Gastrocnemius medialis (tissue), 4 donors: ENCODE data around the gene RIMBP2. TPM values are rescaled to one million over a fixed set of nuclear protein-coding genes. Genes with fewer than 3 reads are reported as not detected.

Experiments used
- ATAC-seq, 2 donors: fragments of 150-250 bp; one replicate each; pipeline ENCODE4 v1.9.1; 2016
- DNase-seq, 2 donors: peaks; one replicate each; pipeline ENCODE4 v3.0.0-alpha.2; 2019
- H3K27ac ChIP-seq, 4 donors: fragments of 200-600 bp; sonication (generic); 1 replicate in 1 of 4; 2 replicates in 3 of 4; pipeline ENCODE4 v1.5.1; 2016 to 2018; ENCODE audit warnings: mild to moderate bottlenecking in 2 of 4, moderate library complexity in 1 of 4
- H3K27me3 ChIP-seq, 3 donors: fragments of 200-600 bp; sonication (generic) in 2 of 3; 1 replicate in 1 of 3; 2 replicates in 2 of 3; pipeline versions ENCODE4 v1.5.1 to v1.6.0; 2016 to 2019; ENCODE audit warnings: mild to moderate bottlenecking in 1 of 3, moderate library complexity in 1 of 3
- H3K36me3 ChIP-seq, 2 donors: fragments of 200-600 bp; sonication (generic) in 1 of 2; one replicate each; pipeline ENCODE4 v1.5.1; 2017 to 2018
- H3K4me1 ChIP-seq, 2 donors: fragments of 200-600 bp; sonication (generic) in 1 of 2; one replicate each; pipeline ENCODE4 v1.5.1; 2016 to 2017; ENCODE audit warnings: mild to moderate bottlenecking in 2 of 2
- H3K4me3 ChIP-seq, 4 donors: fragments of 200-600 bp; sonication (generic) in 3 of 4; 1 replicate in 1 of 4; 2 replicates in 3 of 4; pipeline ENCODE4 v1.5.1; 2016 to 2019; ENCODE audit warnings: mild to moderate bottlenecking in 2 of 4
- H3K9me3 ChIP-seq, 3 donors: fragments of 200-600 bp; sonication (generic) in 2 of 3; 1 replicate in 1 of 3; 2 replicates in 2 of 3; pipeline ENCODE4 v1.5.1; 2016 to 2019
- POLR2A ChIP-seq, 2 donors: fragments of 450-650 bp; IDR thresholded peaks; one replicate each; pipeline ENCODE4 v1.6.1; 2017; ENCODE audit warnings: antibody characterized with exemption in 2 of 2, mild to moderate bottlenecking in 2 of 2, moderate library complexity in 2 of 2
- in situ Hi-C, 4 donors: fragments of 200-750 bp; cut with MboI; loops; one replicate each; pipeline versions ENCODE4 v1.15.0 to v1.8.0; 2017; ENCODE audit warnings: low sequenced_read_pairs in 4 of 4
- intact Hi-C: fragments of 100-400 bp; cut with DNase I; formaldehyde crosslinking; loops from one replicate; pipeline ENCODE4 v1.15.1; 2023; ENCODE audit warnings: low total_unique reads
- total RNA-seq, 4 donors: library from RNA; depleted of rRNA; stranded (reverse); fragments of >200 nt; gene quantifications; one replicate each; pipeline versions ENCODE4 v1.1.0 to v1.2.3, GENCODE V29; 2016
- TF ChIP-seq, protein P1 (sequence below), 5 experiments: fragments of 450-650 bp in 3 of 5; fragments of 200-600 bp in 2 of 5; sonication (generic) in 2 of 5; IDR thresholded peaks in 4 of 5; conservative IDR thresholded peaks in 1 of 5; 1 replicate in 4 of 5; 2 replicates in 1 of 5; pipeline ENCODE4 v1.5.1; 2016 to 2019; ENCODE audit warnings: antibody characterized with exemption in 5 of 5, mild to moderate bottlenecking in 3 of 5, moderate library complexity in 3 of 5

Gene RIMBP2
- total RNA-seq, 4 donors from 2014 or later = 0.76 to 2.2 (median 1.2) TPM; not detected in 1

- intact Hi-C loops = no loop called here
- H3K36me3 ChIP-seq = no peaks in the 10 kb centered on the region
- H3K27me3 ChIP-seq = no peaks in the 10 kb centered on the region
- H3K9me3 ChIP-seq = no peaks in the 10 kb centered on the region
- H3K27ac ChIP-seq = no peak overlapping the region
- no peak overlapping the region for H3K4me3 ChIP-seq
- TF ChIP-seq, protein P1, sequence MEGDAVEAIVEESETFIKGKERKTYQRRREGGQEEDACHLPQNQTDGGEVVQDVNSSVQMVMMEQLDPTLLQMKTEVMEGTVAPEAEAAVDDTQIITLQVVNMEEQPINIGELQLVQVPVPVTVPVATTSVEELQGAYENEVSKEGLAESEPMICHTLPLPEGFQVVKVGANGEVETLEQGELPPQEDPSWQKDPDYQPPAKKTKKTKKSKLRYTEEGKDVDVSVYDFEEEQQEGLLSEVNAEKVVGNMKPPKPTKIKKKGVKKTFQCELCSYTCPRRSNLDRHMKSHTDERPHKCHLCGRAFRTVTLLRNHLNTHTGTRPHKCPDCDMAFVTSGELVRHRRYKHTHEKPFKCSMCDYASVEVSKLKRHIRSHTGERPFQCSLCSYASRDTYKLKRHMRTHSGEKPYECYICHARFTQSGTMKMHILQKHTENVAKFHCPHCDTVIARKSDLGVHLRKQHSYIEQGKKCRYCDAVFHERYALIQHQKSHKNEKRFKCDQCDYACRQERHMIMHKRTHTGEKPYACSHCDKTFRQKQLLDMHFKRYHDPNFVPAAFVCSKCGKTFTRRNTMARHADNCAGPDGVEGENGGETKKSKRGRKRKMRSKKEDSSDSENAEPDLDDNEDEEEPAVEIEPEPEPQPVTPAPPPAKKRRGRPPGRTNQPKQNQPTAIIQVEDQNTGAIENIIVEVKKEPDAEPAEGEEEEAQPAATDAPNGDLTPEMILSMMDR (IDR thresholded peaks at IDR 0.05 in 4 of 5, conservative IDR thresholded peaks at IDR 0.05 in 1 of 5) = no peak
- TF ChIP-seq POLR2A (IDR thresholded peaks at IDR 0.05) = no peak
- DNase-seq (no peak), ATAC-seq (no peak)
- in situ Hi-C loops = no loop called here
- no peaks in the 10 kb centered on the region for H3K4me1 ChIP-seq
Measured at GRCh38 chr12:130447655-130447965, 268.5 kb downstream of the RIMBP2 start.

DNA sequence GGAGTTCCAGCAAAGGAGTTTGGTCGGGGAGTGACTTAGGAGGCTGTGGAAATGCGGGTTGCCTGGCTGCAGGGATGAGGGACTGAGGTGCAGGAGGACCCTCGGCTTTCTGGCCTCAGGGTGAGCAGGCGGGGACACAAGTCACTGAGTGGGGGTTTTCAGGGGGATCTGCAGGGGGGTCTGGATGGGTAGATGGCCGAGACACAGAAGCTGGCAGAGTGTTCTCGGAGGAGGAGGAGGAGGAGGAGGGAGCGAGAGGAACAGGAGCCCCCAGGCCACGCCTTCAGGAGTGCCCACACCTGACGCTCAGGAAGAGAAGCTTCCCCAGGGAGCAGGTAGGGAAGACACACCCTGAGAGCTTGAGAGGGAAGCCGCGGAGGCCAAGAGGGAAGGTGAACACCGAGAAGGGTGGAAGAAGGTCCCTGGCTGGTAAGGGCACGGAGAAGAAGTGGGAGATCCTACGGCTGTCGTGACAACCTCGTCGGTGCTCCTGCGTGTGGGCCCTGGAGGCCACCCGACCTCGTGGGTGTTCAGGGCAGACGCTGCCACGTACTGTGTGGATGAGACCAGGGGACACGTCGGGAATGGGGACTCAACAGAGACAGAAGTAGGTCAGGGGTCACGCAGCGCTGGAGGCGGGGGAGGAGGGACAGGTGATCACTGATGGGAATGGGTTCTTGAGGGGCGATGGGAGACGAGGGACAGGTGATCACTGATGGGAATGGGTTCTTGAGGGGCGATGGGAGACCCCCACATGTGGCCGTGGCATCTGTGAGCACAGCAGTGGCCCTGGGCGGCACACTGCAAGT lies 269.0 kb downstream of the RIMBP2 start:
- TF ChIP-seq POLR2A (IDR thresholded peaks at IDR 0.05) = no peak
- TF ChIP-seq, protein P1 (IDR thresholded peaks at IDR 0.05 in 4 of 5, conservative IDR thresholded peaks at IDR 0.05 in 1 of 5) = no peak
- no peaks in the 10 kb centered on the region for H3K36me3 ChIP-seq
- no peaks in the 10 kb centered on the region for H3K27me3 ChIP-seq
- DNase-seq (no peak), ATAC-seq (no peak)
- intact Hi-C loops = no loop called here
- H3K4me1 ChIP-seq = no peaks in the 10 kb centered on the region
- in situ Hi-C loops = no loop called here
- no peak overlapping the region for H3K27ac ChIP-seq
- no peak overlapping the region for H3K4me3 ChIP-seq
- no peaks in the 10 kb centered on the region for H3K9me3 ChIP-seq

DNA sequence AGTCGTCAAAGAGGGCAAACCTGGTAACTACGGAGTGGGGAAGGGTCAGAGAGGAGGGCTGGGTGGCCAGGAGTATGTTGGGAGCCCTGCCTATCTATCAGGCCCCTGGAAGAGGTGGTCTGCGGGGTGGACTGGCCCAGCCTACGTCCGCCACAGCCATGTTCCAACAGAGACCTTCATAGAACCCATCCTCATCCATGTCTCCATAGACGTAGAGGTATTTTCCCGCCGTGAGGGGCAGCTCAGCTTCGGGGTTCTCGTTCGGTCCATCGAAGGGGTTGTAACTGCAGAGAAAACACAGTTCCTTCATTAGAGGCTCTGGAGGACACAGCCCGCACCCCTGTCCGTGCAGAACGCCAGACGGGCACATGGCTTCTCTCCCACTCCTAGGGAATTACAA lies 271.1 kb downstream of the RIMBP2 start:
- Histone ChIP-seq H3K36me3 (no peaks in the 10 kb centered on the region), H3K4me3 (no peak overlapping the region), H3K4me1 (no peaks in the 10 kb centered on the region), H3K27me3 (no peaks in the 10 kb centered on the region), H3K9me3 (no peaks in the 10 kb centered on the region), H3K27ac (no peak overlapping the region)
- DNase-seq = no peak
- in situ Hi-C loops (no loop called here), intact Hi-C loops (no loop called here)
- no peak for TF ChIP-seq POLR2A (IDR thresholded peaks at IDR 0.05)
- TF ChIP-seq, protein P1 (IDR thresholded peaks at IDR 0.05 in 4 of 5, conservative IDR thresholded peaks at IDR 0.05 in 1 of 5) = no peak
- ATAC-seq = no peak

- in situ Hi-C loops = no loop called here
Measured at GRCh38 chr12:130444061-130444460, 272.0 kb downstream of the RIMBP2 start.

More at GRCh38 chr12:130444061-130444460, 272.0 kb downstream of the RIMBP2 start:
- Histone ChIP-seq H3K4me1 (no peaks in the 10 kb centered on the region), H3K27me3 (no peaks in the 10 kb centered on the region), H3K4me3 (no peak overlapping the region), H3K9me3 (no peaks in the 10 kb centered on the region), H3K36me3 (no peaks in the 10 kb centered on the region), H3K27ac (no peak overlapping the region)
- ATAC-seq (no peak), DNase-seq (no peak)
- intact Hi-C loops = no loop called here
- no peak for TF ChIP-seq POLR2A (IDR thresholded peaks at IDR 0.05)
- TF ChIP-seq, protein P1 (IDR thresholded peaks at IDR 0.05 in 4 of 5, conservative IDR thresholded peaks at IDR 0.05 in 1 of 5) = no peak
